WTC11 (cell line): ENCODE results near the gene APOA1. TPM values are rescaled to one million over a fixed set of nuclear protein-coding genes. Genes with fewer than 3 reads are reported as not detected.
A peak's percentile ranks its signal among the peaks of the same experiment; 100 is the strongest.

ENCODE experiments used
- ATAC-seq: fragments of 200-7000 bp; cut with Tn5 transposase; 2 replicates; pipeline ENCODE4 v1.10.0; 2021; ENCODE audit warnings: mild to moderate bottlenecking, moderate library complexity
- CTCF ChIA-PET: fragments of 300-600 bp; sonication (Branson Sonifier 250); formaldehyde crosslinking; loops from one replicate; lab custom pipeline; 2021; ENCODE audit warnings: antibody characterized with exemption; lab: Charles Lee
- POLR2A ChIA-PET: fragments of 350-600 bp; sonication (Branson Sonifier 250); formaldehyde crosslinking; loops from one replicate; lab custom pipeline; 2021; ENCODE audit warnings: antibody characterized with exemption; lab: Charles Lee
- DNase-seq: peaks from one replicate; pipeline ENCODE4 v3.0.0; 2021; ENCODE audit warnings: low spot score
- H3K27ac Mint-ChIP-seq: 2 replicates; pipeline ENCODE4 v1.8.0; 2021; ENCODE audit warnings: mixed read lengths
- H3K27me3 Mint-ChIP-seq: 2 replicates; pipeline ENCODE4 v1.8.0; 2021; ENCODE audit warnings: low read depth, mild to moderate bottlenecking, moderate library complexity, mixed read lengths
- H3K36me3 Mint-ChIP-seq: 2 replicates; pipeline ENCODE4 v1.8.0; 2021; ENCODE audit warnings: mixed read lengths
- H3K4me1 Mint-ChIP-seq: 2 replicates; pipeline ENCODE4 v1.8.0; 2022; ENCODE audit warnings: mixed read lengths
- H3K4me3 Mint-ChIP-seq: 2 replicates; pipeline ENCODE4 v1.8.0; 2021; ENCODE audit warnings: mild to moderate bottlenecking, moderate library complexity, mixed read lengths
- H3K9me3 Mint-ChIP-seq: 2 replicates; pipeline ENCODE4 v1.8.0; 2021; ENCODE audit warnings: mixed read lengths
- CBFB ChIP-seq: sonication (generic); formaldehyde crosslinking; IDR thresholded peaks from 2 replicates; pipeline ENCODE4 v1.8.1; 2022; ENCODE audit warnings: mild to moderate bottlenecking, low read depth, missing genetic modification reagents
- CREB1 ChIP-seq: sonication (generic); formaldehyde crosslinking; IDR thresholded peaks from 2 replicates; pipeline ENCODE4 v1.8.0; 2023; ENCODE audit warnings: mild to moderate bottlenecking, missing genetic modification reagents
- CTCF ChIP-seq: fragments of 200-600 bp; IDR thresholded peaks from 2 replicates; pipeline ENCODE4 v1.8.0; 2022; ENCODE audit warnings: antibody characterized with exemption
- E2F4 ChIP-seq: sonication (generic); formaldehyde crosslinking; IDR thresholded peaks from 2 replicates; pipeline ENCODE4 v1.8.1; 2022; ENCODE audit warnings: low read depth, mild to moderate bottlenecking, moderate library complexity, missing genetic modification reagents, borderline replicate concordance
- ESRRA ChIP-seq: sonication (generic); formaldehyde crosslinking; IDR thresholded peaks from 2 replicates; pipeline ENCODE4 v1.8.1; 2022; ENCODE audit warnings: mild to moderate bottlenecking, missing genetic modification reagents, borderline replicate concordance
- GRHL2 ChIP-seq: fragments of 250-450 bp; sonication (Bioruptor Pico); IDR thresholded peaks from 2 replicates; pipeline ENCODE4 v1.8.0; 2022; ENCODE audit warnings: mild to moderate bottlenecking, moderate library complexity; ENCODE audit not compliant: insufficient replicate concordance, severe bottlenecking
- JAZF1 ChIP-seq: fragments of 250-450 bp; sonication (Bioruptor Pico); IDR thresholded peaks from 2 replicates; pipeline ENCODE4 v1.9.0; 2021; ENCODE audit warnings: moderate library complexity, mild to moderate bottlenecking, inconsistent platforms
- OVOL2 ChIP-seq: fragments of 250-450 bp; sonication (Bioruptor Pico); IDR thresholded peaks from 2 replicates; pipeline ENCODE4 v1.9.0; 2021; ENCODE audit warnings: mild to moderate bottlenecking, borderline replicate concordance
- RORB ChIP-seq: fragments of 250-450 bp; sonication (Bioruptor Pico); IDR thresholded peaks from 2 replicates; pipeline ENCODE4 v1.9.0; 2021; ENCODE audit warnings: mild to moderate bottlenecking
- SOX15 ChIP-seq: fragments of 250-450 bp; sonication (Bioruptor Pico); IDR thresholded peaks from 2 replicates; pipeline ENCODE4 v1.9.0; 2021; ENCODE audit warnings: mild to moderate bottlenecking
- SP1 ChIP-seq: sonication (generic); formaldehyde crosslinking; conservative IDR thresholded peaks from 2 replicates; pipeline ENCODE4 v1.8.1; 2022; ENCODE audit warnings: missing genetic modification reagents
- TEAD1 ChIP-seq: sonication (generic); formaldehyde crosslinking; IDR thresholded peaks from 2 replicates; pipeline ENCODE4 v1.8.0; 2022; ENCODE audit warnings: mild to moderate bottlenecking, missing genetic modification reagents
- ZNF396 ChIP-seq: fragments of 250-450 bp; sonication (Bioruptor Pico); IDR thresholded peaks from 2 replicates; pipeline ENCODE4 v1.8.0; 2021; ENCODE audit warnings: mild to moderate bottlenecking, moderate library complexity, borderline replicate concordance
- ZNF416 ChIP-seq: fragments of 250-450 bp; sonication (Bioruptor Pico); IDR thresholded peaks from 2 replicates; pipeline ENCODE4 v1.9.0; 2021; ENCODE audit warnings: mild to moderate bottlenecking, inconsistent platforms
- total RNA-seq: library from RNA; stranded (reverse); gene quantifications from 3 replicates; pipeline ENCODE4 v1.2.3, GENCODE V29; 2021
- TF ChIP-seq, protein P1 (sequence below): sonication (generic); formaldehyde crosslinking; IDR thresholded peaks from 2 replicates; pipeline ENCODE4 v1.8.0; 2022; ENCODE audit warnings: mild to moderate bottlenecking, missing genetic modification reagents
- TF ChIP-seq, protein P2 (sequence below): sonication (generic); formaldehyde crosslinking; IDR thresholded peaks from 2 replicates; pipeline ENCODE4 v1.8.1; 2023; ENCODE audit warnings: mild to moderate bottlenecking, moderate library complexity, missing genetic modification reagents
- TF ChIP-seq, protein P3 (sequence below): sonication (generic); formaldehyde crosslinking; IDR thresholded peaks from 2 replicates; pipeline ENCODE4 v1.8.1; 2023; ENCODE audit warnings: mild to moderate bottlenecking, missing genetic modification reagents
- TF ChIP-seq, protein P4 (sequence below): sonication (generic); formaldehyde crosslinking; IDR thresholded peaks from 2 replicates; pipeline ENCODE4 v1.8.0; 2022; ENCODE audit warnings: mild to moderate bottlenecking, missing genetic modification reagents
- TF ChIP-seq, protein P5 (sequence below): sonication (generic); formaldehyde crosslinking; IDR thresholded peaks from 2 replicates; pipeline ENCODE4 v1.8.0; 2023; ENCODE audit warnings: missing genetic modification reagents

APOA1 gene
- total RNA-seq, 1 experiment from 2014 or later: 2.1 TPM

- H3K4me1 Mint-ChIP-seq: peaks cover 3% of the 10 kb centered on the region; the same call in 1 of the 2 replicates
- no peaks in the 10 kb centered on the region for H3K27me3 Mint-ChIP-seq
- TF ChIP-seq ESRRA (CRISPR knock-in tag) (no peak), GRHL2 (no peak)
- TF ChIP-seq, protein P1, sequence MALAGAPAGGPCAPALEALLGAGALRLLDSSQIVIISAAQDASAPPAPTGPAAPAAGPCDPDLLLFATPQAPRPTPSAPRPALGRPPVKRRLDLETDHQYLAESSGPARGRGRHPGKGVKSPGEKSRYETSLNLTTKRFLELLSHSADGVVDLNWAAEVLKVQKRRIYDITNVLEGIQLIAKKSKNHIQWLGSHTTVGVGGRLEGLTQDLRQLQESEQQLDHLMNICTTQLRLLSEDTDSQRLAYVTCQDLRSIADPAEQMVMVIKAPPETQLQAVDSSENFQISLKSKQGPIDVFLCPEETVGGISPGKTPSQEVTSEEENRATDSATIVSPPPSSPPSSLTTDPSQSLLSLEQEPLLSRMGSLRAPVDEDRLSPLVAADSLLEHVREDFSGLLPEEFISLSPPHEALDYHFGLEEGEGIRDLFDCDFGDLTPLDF: no peak
- H3K9me3 Mint-ChIP-seq: no peaks in the 10 kb centered on the region
- no peak overlapping the region for H3K4me3 Mint-ChIP-seq
- peaks cover 5% of the 10 kb centered on the region; the same call in 1 of the 2 replicates for H3K36me3 Mint-ChIP-seq
- DNase-seq (no peak), ATAC-seq (peak; percentile 85)
- ChIA-PET POLR2A (interaction anchor here (0.6 kb wide), 2 partner anchors 38 to 264 kb away, joined by 3 to 7 read pairs; no protein-coding TSS in a partner anchor), CTCF (interaction anchor here (0.6 to 3.3 kb wide), 24 partner anchors 8 to 264 kb away, joined by 3 to 29 read pairs (median 4); partner anchors contain the start of genes APOA1, APOA5, PAFAH1B2 and SIK3)
- H3K27ac Mint-ChIP-seq: peak overlapping the region; percentile 11; the same call in 1 of the 2 replicates
Measured at GRCh38 chr11:116879800-116880625, 42.6 kb upstream of the APOA1 start.

GRCh38 chr11:116876656-116877055 is 39.2 kb upstream of the APOA1 start:
- ATAC-seq (peak; percentile 58), DNase-seq (no peak)
- no peak overlapping the region for H3K27ac Mint-ChIP-seq
- H3K9me3 Mint-ChIP-seq: no peaks in the 10 kb centered on the region
- H3K4me3 Mint-ChIP-seq: no peak overlapping the region
- POLR2A ChIA-PET: no interaction called here
- no peaks in the 10 kb centered on the region for H3K27me3 Mint-ChIP-seq
- peaks cover 3% of the 10 kb centered on the region; the same call in 1 of the 2 replicates for H3K4me1 Mint-ChIP-seq
- CTCF ChIA-PET: interaction anchor here (0.8 to 2.7 kb wide), 4 partner anchors 11 to 86 kb away, joined by 3 to 8 read pairs (median 4); partner anchors contain the start of gene APOA5
- TF ChIP-seq CTCF (no peak), ESRRA (CRISPR knock-in tag) (no peak), CREB1 (CRISPR knock-in tag) (no peak), SP1 (CRISPR knock-in tag) (no peak), ZNF396 (CRISPR knock-in tag) (no peak)
- TF ChIP-seq, protein P2, sequence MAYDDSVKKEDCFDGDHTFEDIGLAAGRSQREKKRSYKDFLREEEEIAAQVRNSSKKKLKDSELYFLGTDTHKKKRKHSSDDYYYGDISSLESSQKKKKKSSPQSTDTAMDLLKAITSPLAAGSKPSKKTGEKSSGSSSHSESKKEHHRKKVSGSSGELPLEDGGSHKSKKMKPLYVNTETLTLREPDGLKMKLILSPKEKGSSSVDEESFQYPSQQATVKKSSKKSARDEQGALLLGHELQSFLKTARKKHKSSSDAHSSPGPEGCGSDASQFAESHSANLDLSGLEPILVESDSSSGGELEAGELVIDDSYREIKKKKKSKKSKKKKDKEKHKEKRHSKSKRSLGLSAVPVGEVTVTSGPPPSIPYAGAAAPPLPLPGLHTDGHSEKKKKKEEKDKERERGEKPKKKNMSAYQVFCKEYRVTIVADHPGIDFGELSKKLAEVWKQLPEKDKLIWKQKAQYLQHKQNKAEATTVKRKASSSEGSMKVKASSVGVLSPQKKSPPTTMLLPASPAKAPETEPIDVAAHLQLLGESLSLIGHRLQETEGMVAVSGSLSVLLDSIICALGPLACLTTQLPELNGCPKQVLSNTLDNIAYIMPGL: no peak
- H3K36me3 Mint-ChIP-seq: peaks cover 22% of the 10 kb centered on the region

GRCh38 chr11:116875194-116875593 is 37.8 kb upstream of the APOA1 start:
- H3K27ac Mint-ChIP-seq: peak overlapping the region; percentile 19; the same call in 1 of the 2 replicates
- H3K9me3 Mint-ChIP-seq: no peaks in the 10 kb centered on the region
- ChIA-PET CTCF (no interaction called here), POLR2A (no interaction called here)
- H3K36me3 Mint-ChIP-seq: peaks cover 29% of the 10 kb centered on the region
- DNase-seq (no peak), ATAC-seq (no peak)
- H3K4me1 Mint-ChIP-seq: peaks cover 3% of the 10 kb centered on the region; the same call in 1 of the 2 replicates
- H3K27me3 Mint-ChIP-seq: no peaks in the 10 kb centered on the region
- H3K4me3 Mint-ChIP-seq: no peak overlapping the region
- TF ChIP-seq ZNF416 (CRISPR knock-in tag) (no peak), OVOL2 (no peak), SOX15 (CRISPR knock-in tag) (no peak), TEAD1 (CRISPR knock-in tag) (no peak), JAZF1 (CRISPR knock-in tag) (no peak), CBFB (CRISPR knock-in tag) (no peak), E2F4 (CRISPR knock-in tag) (no peak), RORB (CRISPR knock-in tag) (no peak)
- TF ChIP-seq, protein P3, sequence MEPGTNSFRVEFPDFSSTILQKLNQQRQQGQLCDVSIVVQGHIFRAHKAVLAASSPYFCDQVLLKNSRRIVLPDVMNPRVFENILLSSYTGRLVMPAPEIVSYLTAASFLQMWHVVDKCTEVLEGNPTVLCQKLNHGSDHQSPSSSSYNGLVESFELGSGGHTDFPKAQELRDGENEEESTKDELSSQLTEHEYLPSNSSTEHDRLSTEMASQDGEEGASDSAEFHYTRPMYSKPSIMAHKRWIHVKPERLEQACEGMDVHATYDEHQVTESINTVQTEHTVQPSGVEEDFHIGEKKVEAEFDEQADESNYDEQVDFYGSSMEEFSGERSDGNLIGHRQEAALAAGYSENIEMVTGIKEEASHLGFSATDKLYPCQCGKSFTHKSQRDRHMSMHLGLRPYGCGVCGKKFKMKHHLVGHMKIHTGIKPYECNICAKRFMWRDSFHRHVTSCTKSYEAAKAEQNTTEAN (CRISPR knock-in tag): no peak
- TF ChIP-seq, protein P4, sequence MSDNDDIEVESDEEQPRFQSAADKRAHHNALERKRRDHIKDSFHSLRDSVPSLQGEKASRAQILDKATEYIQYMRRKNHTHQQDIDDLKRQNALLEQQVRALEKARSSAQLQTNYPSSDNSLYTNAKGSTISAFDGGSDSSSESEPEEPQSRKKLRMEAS: no peak
- TF ChIP-seq, protein P5, sequence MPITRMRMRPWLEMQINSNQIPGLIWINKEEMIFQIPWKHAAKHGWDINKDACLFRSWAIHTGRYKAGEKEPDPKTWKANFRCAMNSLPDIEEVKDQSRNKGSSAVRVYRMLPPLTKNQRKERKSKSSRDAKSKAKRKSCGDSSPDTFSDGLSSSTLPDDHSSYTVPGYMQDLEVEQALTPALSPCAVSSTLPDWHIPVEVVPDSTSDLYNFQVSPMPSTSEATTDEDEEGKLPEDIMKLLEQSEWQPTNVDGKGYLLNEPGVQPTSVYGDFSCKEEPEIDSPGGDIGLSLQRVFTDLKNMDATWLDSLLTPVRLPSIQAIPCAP (CRISPR knock-in tag): no peak
